Measurements from ENCODE around the gene GBA2. TPM values are rescaled to one million over a fixed set of nuclear protein-coding genes. Genes with fewer than 3 reads are reported as not detected.

GBA2 gene
- total and polyA plus RNA-seq, 2 experiments from 2014 or later: 32.1 to 80.1 TPM

GRCh38 chr9:35732185-35732799, 16.7 kb downstream of the GBA2 start, which contains the start of the genes CREB3 and TLN1:
Gene CREB3 (plus strand): TSS chr9:35732666. CDS start chr9:35732773, 107 bp downstream.
Gene TLN1 (minus strand): TSS chr9:35732195. CDS start chr9:35725694, 6,501 bp downstream.
- no peak for TF ChIP-seq EZH2 (IDR thresholded peaks at IDR 0.05; ENCODE audit: low read depth, unreplicated experiment)
- no peak for TF ChIP-seq ZNF114 (CRISPR knock-in tag; IDR thresholded peaks at IDR 0.05)
- no peak for TF ChIP-seq ZNF331 (CRISPR knock-in tag; IDR thresholded peaks at IDR 0.05; ENCODE audit: low read depth)
- TF ChIP-seq CREB1 (CRISPR knock-in tag; IDR thresholded peaks at IDR 0.05; ENCODE audit: low read depth): peak; percentile 91
- peak in 1 of 2 experiments; percentile 40; a peak in 2 of 4 replicates for TF ChIP-seq CTCF (conservative IDR thresholded peaks at IDR 0.05; ENCODE audit: low read depth in 2 of 2)
- TF ChIP-seq JUNB (IDR thresholded peaks at IDR 0.05; ENCODE audit: unreplicated experiment): no peak
- TF ChIP-seq NANOG (IDR thresholded peaks at IDR 0.05; ENCODE audit: borderline replicate concordance): no peak
- TF ChIP-seq REST (IDR thresholded peaks at IDR 0.05; ENCODE audit: unreplicated experiment): no peak
- TF ChIP-seq ETS1 (IDR thresholded peaks at IDR 0.05): peak; percentile 87
- peak; percentile 68 for TF ChIP-seq POLR2AphosphoS5 (IDR thresholded peaks at IDR 0.05; ENCODE audit: low read depth)
- TF ChIP-seq EZH2phosphoT487 (IDR thresholded peaks at IDR 0.05; ENCODE audit: unreplicated experiment): no peak
- TF ChIP-seq STAT1 (IDR thresholded peaks at IDR 0.05; ENCODE audit: unreplicated experiment): no peak
- no peak for TF ChIP-seq ZNF462 (CRISPR knock-in tag; IDR thresholded peaks at IDR 0.05)
- Histone ChIP-seq H2AFZ (0 out of 2 replicates have a peak within 1 kb of the TSS, but pooled peaks have one; percentile 63), H3K4me3 (peak within 1 kb of the TSS; percentile 91), H3K4me1 (ENCODE audit: insufficient read depth) (peaks cover 31% of the 10 kb centered on the region), H3K36me3 (ENCODE audit: insufficient read depth) (peaks cover 21% of the 10 kb centered on the region), H3K4me2 (peak within 1 kb of the TSS; percentile 90), H3K79me2 (replicated peaks; ENCODE audit: insufficient read depth) (peaks cover 37% of the 10 kb centered on the region), H3K9me2 (ENCODE audit: insufficient read depth) (no peaks in the 10 kb centered on the region), H3K27ac (ENCODE audit: low read depth) (peak within 1 kb of the TSS; percentile 95), H3K27me3 (ENCODE audit: insufficient read depth) (no peaks in the 10 kb centered on the region), H4K20me1 (replicated peaks; ENCODE audit: insufficient read depth) (peaks cover 17% of the 10 kb centered on the region), H3F3A (replicated peaks; ENCODE audit: low read depth) (peaks cover 11% of the 10 kb centered on the region)
- Mint-ChIP-seq H3K36me3 (ENCODE audit: low read depth) (peaks cover 28% of the 10 kb centered on the region), H3K9me3 (no peaks in the 10 kb centered on the region; the same call in 2 of the 3 replicates), H3K27me3 (ENCODE audit: insufficient read depth, low read depth, poor library complexity) (peaks cover 8% of the 10 kb centered on the region), H3K4me3 (no peak within 1 kb of the TSS; the same call in none of the 3 replicates), H3K4me1 (peaks cover 13% of the 10 kb centered on the region), H3K27ac (peak within 1 kb of the TSS; percentile 89)
- DNase-seq (ENCODE audit: low spot score) (peak; percentile 98), ATAC-seq (peak; percentile 78)

Measured in GM23338 (cell line).